ENCODE results near the gene PPP1CA. TPM values are rescaled to one million over a fixed set of nuclear protein-coding genes. Genes with fewer than 3 reads are reported as not detected.

PPP1CA gene
- total RNA-seq, 1 experiment from 2014 or later: 238 TPM

DNA sequence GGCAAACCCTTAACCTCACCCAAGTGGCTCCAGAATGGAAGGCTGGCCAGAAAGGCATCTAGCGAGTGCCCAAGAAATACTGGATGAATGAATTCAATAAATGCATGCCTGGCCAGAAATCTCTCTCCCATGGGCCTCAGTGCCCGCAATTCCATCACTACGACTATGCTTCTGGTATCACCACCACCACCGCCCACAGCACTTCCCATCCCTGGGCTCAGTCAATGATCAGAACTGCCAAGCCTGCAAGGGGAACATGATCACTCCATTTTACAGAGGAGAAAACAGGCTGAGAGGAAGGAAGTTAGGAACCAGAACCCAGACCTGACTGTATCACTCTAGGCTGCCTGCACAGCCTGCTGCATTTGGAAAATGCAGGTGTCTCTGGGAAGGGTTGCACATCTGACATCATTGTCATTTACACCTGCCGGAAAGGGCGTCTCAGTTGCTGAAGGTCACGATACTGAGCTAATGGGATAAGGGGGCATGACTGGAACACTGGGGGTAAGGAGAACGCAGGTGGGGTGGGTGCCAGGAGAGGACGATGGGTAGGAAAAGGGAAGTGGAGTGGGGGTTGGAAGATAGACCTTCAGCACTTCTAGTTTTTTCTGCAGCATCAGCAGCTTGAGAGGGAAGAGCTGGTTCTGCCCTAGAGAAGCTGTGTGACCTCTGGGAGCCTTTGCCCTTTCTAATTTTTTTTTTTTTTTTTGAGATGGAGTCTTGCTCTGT, 47.6 kb upstream of the PPP1CA start (continued):
- TF ChIP-seq, protein P1, sequence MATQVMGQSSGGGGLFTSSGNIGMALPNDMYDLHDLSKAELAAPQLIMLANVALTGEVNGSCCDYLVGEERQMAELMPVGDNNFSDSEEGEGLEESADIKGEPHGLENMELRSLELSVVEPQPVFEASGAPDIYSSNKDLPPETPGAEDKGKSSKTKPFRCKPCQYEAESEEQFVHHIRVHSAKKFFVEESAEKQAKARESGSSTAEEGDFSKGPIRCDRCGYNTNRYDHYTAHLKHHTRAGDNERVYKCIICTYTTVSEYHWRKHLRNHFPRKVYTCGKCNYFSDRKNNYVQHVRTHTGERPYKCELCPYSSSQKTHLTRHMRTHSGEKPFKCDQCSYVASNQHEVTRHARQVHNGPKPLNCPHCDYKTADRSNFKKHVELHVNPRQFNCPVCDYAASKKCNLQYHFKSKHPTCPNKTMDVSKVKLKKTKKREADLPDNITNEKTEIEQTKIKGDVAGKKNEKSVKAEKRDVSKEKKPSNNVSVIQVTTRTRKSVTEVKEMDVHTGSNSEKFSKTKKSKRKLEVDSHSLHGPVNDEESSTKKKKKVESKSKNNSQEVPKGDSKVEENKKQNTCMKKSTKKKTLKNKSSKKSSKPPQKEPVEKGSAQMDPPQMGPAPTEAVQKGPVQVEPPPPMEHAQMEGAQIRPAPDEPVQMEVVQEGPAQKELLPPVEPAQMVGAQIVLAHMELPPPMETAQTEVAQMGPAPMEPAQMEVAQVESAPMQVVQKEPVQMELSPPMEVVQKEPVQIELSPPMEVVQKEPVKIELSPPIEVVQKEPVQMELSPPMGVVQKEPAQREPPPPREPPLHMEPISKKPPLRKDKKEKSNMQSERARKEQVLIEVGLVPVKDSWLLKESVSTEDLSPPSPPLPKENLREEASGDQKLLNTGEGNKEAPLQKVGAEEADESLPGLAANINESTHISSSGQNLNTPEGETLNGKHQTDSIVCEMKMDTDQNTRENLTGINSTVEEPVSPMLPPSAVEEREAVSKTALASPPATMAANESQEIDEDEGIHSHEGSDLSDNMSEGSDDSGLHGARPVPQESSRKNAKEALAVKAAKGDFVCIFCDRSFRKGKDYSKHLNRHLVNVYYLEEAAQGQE (IDR thresholded peaks at IDR 0.05; ENCODE audit: low read depth): no peak

DNA sequence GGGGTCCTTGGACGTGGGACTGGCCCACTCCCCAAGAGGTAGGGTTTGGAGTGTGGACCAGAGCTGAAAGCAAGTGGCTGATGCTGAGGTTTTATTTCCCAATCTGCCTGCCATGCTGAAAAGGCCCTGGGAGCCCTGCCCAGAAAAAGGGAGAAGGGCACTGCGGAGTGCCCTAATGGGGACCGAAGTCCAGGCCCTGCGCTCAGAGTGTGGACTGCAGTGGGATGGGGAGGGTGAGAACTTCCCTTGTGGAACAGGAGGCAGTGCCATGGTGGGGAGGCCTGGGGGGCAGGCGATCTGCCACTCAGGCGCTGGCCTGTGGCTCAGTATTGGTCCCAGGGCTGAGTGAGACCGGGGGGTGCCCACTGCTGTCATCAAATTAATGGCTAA, 46.6 kb upstream of the PPP1CA start:
- no peaks in the 10 kb centered on the region for H3K79me2 ChIP-seq (ENCODE audit: insufficient read depth, low read length)
- no peaks in the 10 kb centered on the region for H3K9me3 ChIP-seq (ENCODE audit: control insufficient read depth in 1 of 2, insufficient read depth in 1 of 2, low read depth in 1 of 2, low read length in 2 of 2)
- H4K20me1 ChIP-seq (ENCODE audit: insufficient read depth): no peaks in the 10 kb centered on the region
- H3K4me2 ChIP-seq (ENCODE audit: low read length): no peak overlapping the region
- ChIA-PET RAD21 (ENCODE audit: low non-redundant PET in 1 of 2, low total read pairs in 2 of 2, uncharacterized antibody in 2 of 2, unreplicated experiment in 2 of 2) (no interaction called here), POLR2A (no interaction called here), CTCF (no interaction called here)
- H3K9ac ChIP-seq (ENCODE audit: low read length): no peak overlapping the region
- ATAC-seq (no peak), DNase-seq (ENCODE audit: low read depth, low spot score) (no peak)
- peaks cover 3 to 8% of the 10 kb centered on the region in 2 experiments; a peak in 2 of 4 replicates for H3K4me1 ChIP-seq (ENCODE audit: control insufficient read depth in 1 of 2, insufficient read depth in 2 of 2, low read length in 2 of 2)
- no peaks in the 10 kb centered on the region for H3K27me3 ChIP-seq (ENCODE audit: insufficient read depth, low read length)
- no peaks in the 10 kb centered on the region for H3K9me2 ChIP-seq (ENCODE audit: insufficient read depth)
- H2AFZ ChIP-seq (ENCODE audit: low read depth, low read length, poor library complexity, severe bottlenecking): no peak overlapping the region
- no peaks in the 10 kb centered on the region for H3K36me3 ChIP-seq (ENCODE audit: control insufficient read depth in 1 of 2, insufficient read depth in 2 of 2, low read length in 2 of 2)
- intact Hi-C loops (cut with micrococcal nuclease): no loop called here
- no peak overlapping the region for H3K27ac ChIP-seq (ENCODE audit: low read depth, low read length)
- BruUV-seq (replicated peaks): no TSS peak
- TF ChIP-seq EZH2 (IDR thresholded peaks at IDR 0.05): no peak
- TF ChIP-seq EGR1 (IDR thresholded peaks at IDR 0.05; ENCODE audit: low read depth): no peak
- TF ChIP-seq, protein P1 (IDR thresholded peaks at IDR 0.05; ENCODE audit: low read depth): no peak
- TF ChIP-seq SP1 (IDR thresholded peaks at IDR 0.05; ENCODE audit: low read depth): no peak
- TF ChIP-seq POLR2A (IDR thresholded peaks at IDR 0.05; ENCODE audit: borderline replicate concordance, extremely low read depth, insufficient read depth, insufficient read length): no peak
- TF ChIP-seq POLR2AphosphoS5 (IDR thresholded peaks at IDR 0.05; ENCODE audit: low read depth, low read length): no peak
- no peak overlapping the region for H3K4me3 ChIP-seq (replicated peaks in 1 of 2; ENCODE audit: low read depth in 1 of 2, low read length in 2 of 2)
